ENCODE measurements around the gene HFE.

The HFE gene

GRCh38 chr6:26136321-26136720, 49.1 kb downstream of the HFE start:
- in situ Hi-C loops (cut with HindIII; ENCODE audit: low pct_unique_long_range_greater_than_20kb, low sequenced_read_pairs): no loop called here
- DNase-seq (ENCODE audit: low read depth in 1 of 2, low spot score in 1 of 2): no peak
- TF ChIP-seq JUND (IDR thresholded peaks at IDR 0.05; ENCODE audit: low read depth): no peak

DNA sequence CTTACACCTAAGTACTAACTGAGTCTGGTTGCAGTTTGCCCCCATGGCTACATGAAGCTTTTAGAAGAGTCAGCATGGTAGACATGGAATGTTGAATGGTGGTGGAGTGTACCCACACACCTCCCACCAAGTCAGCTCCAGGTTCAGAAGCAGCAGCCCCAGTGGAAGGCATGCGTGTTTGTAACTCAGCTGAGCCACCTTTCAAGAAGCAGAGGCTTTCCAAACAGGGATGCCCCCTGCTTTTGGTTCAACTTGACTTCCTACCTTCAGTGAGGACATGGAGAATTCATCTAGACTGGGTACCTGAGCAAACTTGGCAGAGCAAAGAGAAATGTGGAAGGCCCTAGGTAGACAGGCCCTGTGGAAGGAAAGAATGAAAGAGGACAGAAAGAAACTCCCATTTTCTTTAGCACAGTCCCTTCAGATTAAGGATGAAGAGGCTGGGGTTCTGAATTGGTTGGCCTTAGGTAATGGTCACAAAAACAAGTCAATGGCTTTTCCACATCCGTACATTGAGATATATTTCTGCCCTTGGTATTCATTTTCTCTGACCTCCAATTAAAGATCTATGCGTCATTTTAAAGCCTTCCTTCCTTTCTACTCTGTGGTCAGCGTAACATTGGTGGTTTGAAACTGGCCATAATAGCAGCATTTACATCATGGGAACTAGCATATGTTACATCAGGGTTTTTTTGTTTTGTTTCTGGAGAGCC, 53.2 kb downstream of the HFE start:
- DNase-seq (ENCODE audit: low read depth in 1 of 2, low spot score in 1 of 2): no peak
- in situ Hi-C loops (cut with HindIII; ENCODE audit: low pct_unique_long_range_greater_than_20kb, low sequenced_read_pairs): no loop called here
- TF ChIP-seq JUND (IDR thresholded peaks at IDR 0.05; ENCODE audit: low read depth): no peak

- in situ Hi-C loops (cut with HindIII; ENCODE audit: low pct_unique_long_range_greater_than_20kb, low sequenced_read_pairs): no loop called here
- DNase-seq (ENCODE audit: low read depth in 1 of 2, low spot score in 1 of 2): no peak
- no peak for TF ChIP-seq JUND (IDR thresholded peaks at IDR 0.05; ENCODE audit: low read depth)
Observed at GRCh38 chr6:26140967-26141294, 53.7 kb downstream of the HFE start.

- TF ChIP-seq JUND (IDR thresholded peaks at IDR 0.05; ENCODE audit: low read depth): no peak
- no peak for DNase-seq (ENCODE audit: low read depth in 1 of 2, low spot score in 1 of 2)
- in situ Hi-C loops (cut with HindIII; ENCODE audit: low pct_unique_long_range_greater_than_20kb, low sequenced_read_pairs): no loop called here
Observed at GRCh38 chr6:26141378-26141904, 54.2 kb downstream of the HFE start.

DNA sequence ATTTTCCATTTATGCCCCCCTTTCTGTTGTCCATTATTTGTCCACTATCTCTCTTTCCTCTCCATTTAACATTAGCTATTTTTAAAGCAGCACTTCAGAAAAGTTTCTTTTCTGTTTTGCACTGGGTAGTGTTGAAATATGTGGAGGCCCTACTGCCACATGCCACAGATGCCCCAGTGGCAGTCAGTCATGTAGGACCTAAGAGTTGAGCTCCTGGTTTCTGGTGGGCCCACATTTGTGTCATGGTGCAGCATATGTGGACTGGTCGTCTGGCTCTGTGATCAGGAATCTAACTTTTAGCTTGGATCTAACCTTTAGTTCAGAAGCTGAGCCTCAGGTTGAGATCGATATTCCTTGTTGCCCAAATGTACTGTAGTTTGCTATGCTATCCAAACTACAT, 54.8 kb downstream of the HFE start:
- TF ChIP-seq JUND (IDR thresholded peaks at IDR 0.05; ENCODE audit: low read depth): no peak

More for the DNA sequence above, 54.8 kb downstream of the HFE start:
- no peak for DNase-seq (ENCODE audit: low read depth in 1 of 2, low spot score in 1 of 2)
- in situ Hi-C loops (cut with HindIII; ENCODE audit: low pct_unique_long_range_greater_than_20kb, low sequenced_read_pairs): no loop called here
